Mucosa of descending colon (tissue), 3 donors: ENCODE measurements around the gene POMGNT2. TPM values are rescaled to one million over a fixed set of nuclear protein-coding genes. Genes with fewer than 3 reads are reported as not detected.

ENCODE experiments used
- ATAC-seq: fragments of 200-7000 bp; cut with Tn5 transposase; one replicate; pipeline ENCODE4 v1.9.1; 2020; ENCODE audit warnings: mild to moderate bottlenecking, moderate library complexity
- DNase-seq, 3 donors: peaks; one replicate each; pipeline ENCODE4 v3.0.0-alpha.2; 2020
- H3K36me3 ChIP-seq: fragments of 200-600 bp; one replicate; pipeline ENCODE4 v1.8.0; 2021; ENCODE audit warnings: low read depth, mild to moderate bottlenecking
- H3K4me1 ChIP-seq: fragments of 200-600 bp; one replicate; pipeline ENCODE4 v1.8.0; 2021; ENCODE audit warnings: low read depth, mild to moderate bottlenecking
- H3K4me3 ChIP-seq: fragments of 200-600 bp; one replicate; pipeline ENCODE4 v1.8.0; 2021; ENCODE audit warnings: mild to moderate bottlenecking
- H3K9me3 ChIP-seq: fragments of 200-600 bp; one replicate; pipeline ENCODE4 v1.8.0; 2021; ENCODE audit warnings: mild to moderate bottlenecking
- CTCF ChIP-seq: fragments of 200-600 bp; IDR thresholded peaks from one replicate; pipeline ENCODE4 v1.8.0; 2022; ENCODE audit warnings: antibody characterized with exemption, mild to moderate bottlenecking
- intact Hi-C, 2 donors: fragments of 100-400 bp; cut with DNase I in 1 of 2; cut with micrococcal nuclease in 1 of 2; formaldehyde crosslinking; loops; one replicate each; pipeline versions ENCODE4 v1.11.0 to v1.11.1; 2022; cut with DNase I, micrococcal nuclease
- total RNA-seq, 3 donors: library from RNA; stranded (reverse); fragmentation: NEBNext Ultra II Directional in 2 of 3; extraction: Animal tissue kit (Norgen Biotek cat#: 25700) in 2 of 3; gene quantifications; one replicate each; pipeline versions ENCODE4 v1.2.1 to v1.2.4, GENCODE V29; 2021 to 2023
- donor health status: DM: no; HTN: no; CAD: no; lungs with moderate emphysema.
- donor health status: DM: no; HTN: no; CAD: no.
- donor health status: DM: no; HTN: yes; CAD: no.

POMGNT2 gene
- total RNA-seq, 3 donors from 2014 or later: 2.8 to 12.6 (median 4.9) TPM

GRCh38 chr3:43063114-43063513 lies 42.8 kb downstream of the POMGNT2 start:
- H3K4me1 ChIP-seq: no peaks in the 10 kb centered on the region
- no peak for TF ChIP-seq CTCF
- intact Hi-C loops: no loop called here
- H3K9me3 ChIP-seq: no peaks in the 10 kb centered on the region
- no peaks in the 10 kb centered on the region for H3K36me3 ChIP-seq
- DNase-seq (no peak), ATAC-seq (no peak)
- no peak overlapping the region for H3K4me3 ChIP-seq

- ATAC-seq (no peak), DNase-seq (no peak)
- Histone ChIP-seq H3K9me3 (no peaks in the 10 kb centered on the region), H3K4me3 (no peak overlapping the region), H3K4me1 (no peaks in the 10 kb centered on the region), H3K36me3 (no peaks in the 10 kb centered on the region)
- TF ChIP-seq CTCF: no peak
- intact Hi-C loops: no loop called here
Measured at GRCh38 chr3:43062564-43063040, 43.3 kb downstream of the POMGNT2 start.

GRCh38 chr3:43062040-43062563 lies 43.8 kb downstream of the POMGNT2 start:
- TF ChIP-seq CTCF: no peak
- ATAC-seq: no peak

GRCh38 chr3:43061101-43061895 lies 44.6 kb downstream of the POMGNT2 start:
- H3K36me3 ChIP-seq: no peaks in the 10 kb centered on the region
- intact Hi-C loops: no loop called here
- H3K4me1 ChIP-seq: no peaks in the 10 kb centered on the region
- TF ChIP-seq CTCF: no peak
- no peak for ATAC-seq
- no peak for DNase-seq
- no peaks in the 10 kb centered on the region for H3K9me3 ChIP-seq
- no peak overlapping the region for H3K4me3 ChIP-seq

More at GRCh38 chr3:43062040-43062563, 43.8 kb downstream of the POMGNT2 start:
- intact Hi-C loops: no loop called here
- DNase-seq: no peak
- Histone ChIP-seq H3K4me3 (no peak overlapping the region), H3K36me3 (no peaks in the 10 kb centered on the region), H3K9me3 (no peaks in the 10 kb centered on the region), H3K4me1 (no peaks in the 10 kb centered on the region)

GRCh38 chr3:43059456-43059855 lies 46.4 kb downstream of the POMGNT2 start:
- Histone ChIP-seq H3K9me3 (no peaks in the 10 kb centered on the region), H3K4me3 (no peak overlapping the region), H3K4me1 (no peaks in the 10 kb centered on the region), H3K36me3 (no peaks in the 10 kb centered on the region)
- no peak for TF ChIP-seq CTCF
- intact Hi-C loops: no loop called here
- DNase-seq: no peak
- ATAC-seq: peak; percentile 59
